C4-2B (cell line): ENCODE results near the gene RCAN3.

Experiments
- ZFX ChIP-seq: fragments of 450-650 bp; IDR thresholded peaks from 2 replicates; pipeline ENCODE4 v1.6.1; 2017
- TF ChIP-seq, protein P1 (sequence below): fragments of 450-650 bp; conservative IDR thresholded peaks from 2 replicates; pipeline ENCODE4 v1.5.1; 2017; ENCODE audit warnings: mild to moderate bottlenecking

DNA sequence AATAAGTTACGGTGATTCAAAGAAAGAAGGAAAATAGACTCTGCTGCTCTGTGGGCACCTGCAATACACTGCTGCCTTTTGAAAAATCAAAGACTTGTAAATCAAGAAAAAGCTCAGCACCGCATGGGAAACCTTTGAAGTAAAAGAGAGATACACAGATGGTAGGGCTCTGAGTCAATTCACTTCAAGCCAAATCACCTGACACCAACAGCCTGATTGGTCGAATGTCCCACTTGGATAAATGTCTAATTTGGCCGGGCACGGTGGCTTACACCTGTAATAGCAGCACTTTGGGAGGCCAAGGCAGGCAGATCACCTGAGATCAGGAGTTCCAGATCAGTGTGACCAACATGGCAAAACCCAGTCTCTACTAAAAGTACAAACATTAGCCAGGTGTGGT is 19.2 kb upstream of the RCAN3 start:
- TF ChIP-seq, protein P1, sequence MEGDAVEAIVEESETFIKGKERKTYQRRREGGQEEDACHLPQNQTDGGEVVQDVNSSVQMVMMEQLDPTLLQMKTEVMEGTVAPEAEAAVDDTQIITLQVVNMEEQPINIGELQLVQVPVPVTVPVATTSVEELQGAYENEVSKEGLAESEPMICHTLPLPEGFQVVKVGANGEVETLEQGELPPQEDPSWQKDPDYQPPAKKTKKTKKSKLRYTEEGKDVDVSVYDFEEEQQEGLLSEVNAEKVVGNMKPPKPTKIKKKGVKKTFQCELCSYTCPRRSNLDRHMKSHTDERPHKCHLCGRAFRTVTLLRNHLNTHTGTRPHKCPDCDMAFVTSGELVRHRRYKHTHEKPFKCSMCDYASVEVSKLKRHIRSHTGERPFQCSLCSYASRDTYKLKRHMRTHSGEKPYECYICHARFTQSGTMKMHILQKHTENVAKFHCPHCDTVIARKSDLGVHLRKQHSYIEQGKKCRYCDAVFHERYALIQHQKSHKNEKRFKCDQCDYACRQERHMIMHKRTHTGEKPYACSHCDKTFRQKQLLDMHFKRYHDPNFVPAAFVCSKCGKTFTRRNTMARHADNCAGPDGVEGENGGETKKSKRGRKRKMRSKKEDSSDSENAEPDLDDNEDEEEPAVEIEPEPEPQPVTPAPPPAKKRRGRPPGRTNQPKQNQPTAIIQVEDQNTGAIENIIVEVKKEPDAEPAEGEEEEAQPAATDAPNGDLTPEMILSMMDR = no peak
- no peak for TF ChIP-seq ZFX
